ENCODE data around the gene NES.

The NES gene

DNA sequence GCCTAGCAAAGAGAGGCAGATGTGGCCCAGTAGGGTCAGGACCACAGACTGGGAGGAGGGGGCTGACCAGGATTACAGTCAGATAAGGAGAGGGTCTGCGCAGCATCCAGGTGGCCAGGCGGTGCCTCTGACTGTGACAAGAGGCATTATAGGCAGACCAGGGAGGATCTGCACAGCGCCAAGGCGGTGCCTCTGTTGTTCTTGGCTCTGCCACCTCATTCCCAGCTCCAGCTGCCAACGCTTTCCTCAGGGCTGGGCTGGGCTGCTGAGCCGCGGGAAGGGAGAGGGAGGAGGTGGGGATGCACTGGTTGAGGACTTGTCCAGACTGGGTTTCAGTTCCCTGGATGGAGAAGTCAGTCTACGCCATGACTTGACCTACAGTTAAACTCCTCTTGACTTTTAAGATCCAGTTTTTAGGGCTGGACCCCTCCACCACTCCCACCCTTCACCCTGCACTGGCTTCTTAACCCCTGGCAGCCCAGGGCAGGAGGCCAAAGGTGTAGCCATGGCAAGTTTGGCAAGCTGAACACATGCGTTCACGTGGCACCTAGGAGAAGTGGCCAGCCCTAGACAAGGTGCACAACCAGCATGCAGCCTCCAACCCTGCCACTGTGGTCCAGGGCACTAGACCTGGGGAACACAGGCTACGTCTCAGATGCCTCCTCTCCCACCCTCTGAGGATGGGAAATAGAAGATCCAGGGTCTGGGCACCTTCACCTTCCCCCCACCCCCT lies 32.7 kb upstream of the NES start:
- DNase-seq (ENCODE audit: extremely low spot score): no peak
- ChIA-PET POLR2A (interaction anchor here (1.1 to 3.1 kb wide), 3 partner anchors 16 to 20 kb away, joined by 4 to 18 read pairs (median 5); partner anchors contain the start of genes ISG20L2 and METTL25B), CTCF (interaction anchor here (1.8 to 20.6 kb wide), 3 partner anchors 16 to 50 kb away, joined by 6 to 429 read pairs (median 22); no protein-coding TSS in a partner anchor)
- no peak for TF ChIP-seq FOXK2 (IDR thresholded peaks at IDR 0.05)
- TF ChIP-seq L3MBTL2 (conservative IDR thresholded peaks at IDR 0.05): no peak
- TF ChIP-seq CTBP1 (IDR thresholded peaks at IDR 0.05; ENCODE audit: borderline replicate concordance): no peak
- TF ChIP-seq SUZ12 (IDR thresholded peaks at IDR 0.05): no peak
- no peak for TF ChIP-seq ZNF384 (IDR thresholded peaks at IDR 0.05)
- no peak for TF ChIP-seq SP1 (IDR thresholded peaks at IDR 0.05)
- no peak for TF ChIP-seq FOXA1 (IDR thresholded peaks at IDR 0.05)
- no peak for TF ChIP-seq ARNT (IDR thresholded peaks at IDR 0.05)
- TF ChIP-seq ELF4 (IDR thresholded peaks at IDR 0.05): no peak
- TF ChIP-seq BHLHE40 (IDR thresholded peaks at IDR 0.05; ENCODE audit: borderline replicate concordance): no peak
- TF ChIP-seq, protein P1, sequence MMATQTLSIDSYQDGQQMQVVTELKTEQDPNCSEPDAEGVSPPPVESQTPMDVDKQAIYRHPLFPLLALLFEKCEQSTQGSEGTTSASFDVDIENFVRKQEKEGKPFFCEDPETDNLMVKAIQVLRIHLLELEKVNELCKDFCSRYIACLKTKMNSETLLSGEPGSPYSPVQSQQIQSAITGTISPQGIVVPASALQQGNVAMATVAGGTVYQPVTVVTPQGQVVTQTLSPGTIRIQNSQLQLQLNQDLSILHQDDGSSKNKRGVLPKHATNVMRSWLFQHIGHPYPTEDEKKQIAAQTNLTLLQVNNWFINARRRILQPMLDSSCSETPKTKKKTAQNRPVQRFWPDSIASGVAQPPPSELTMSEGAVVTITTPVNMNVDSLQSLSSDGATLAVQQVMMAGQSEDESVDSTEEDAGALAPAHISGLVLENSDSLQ (IDR thresholded peaks at IDR 0.05): no peak
- TF ChIP-seq NFRKB (IDR thresholded peaks at IDR 0.05): no peak
- no peak for TF ChIP-seq LEF1 (IDR thresholded peaks at IDR 0.05; ENCODE audit: borderline replicate concordance)

DNA sequence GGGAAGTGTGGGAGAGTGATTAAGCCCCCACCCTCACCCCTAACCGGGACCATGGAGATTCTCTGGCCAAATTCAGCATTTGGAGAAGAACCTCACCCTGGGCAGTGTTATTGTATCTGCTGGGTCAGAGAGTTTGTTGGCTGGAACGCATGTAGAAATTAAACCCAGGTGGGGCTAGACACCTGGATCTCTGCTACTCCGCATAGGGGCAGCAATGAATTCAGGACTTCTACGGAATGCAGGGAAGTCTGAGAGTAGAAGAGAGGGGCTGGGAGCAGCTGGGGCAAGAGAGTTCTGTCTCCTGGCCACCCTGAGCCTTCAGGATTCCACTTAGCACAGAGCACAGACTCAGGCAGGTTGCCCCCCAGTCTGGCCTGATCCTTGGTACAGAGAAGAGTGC lies 31.8 kb upstream of the NES start:
- CTCF ChIA-PET: interaction anchor here (0.6 to 20.6 kb wide), 3 partner anchors 18 to 31 kb away, joined by 3 to 429 read pairs (median 67); partner anchors contain the start of genes ISG20L2 and METTL25B
- POLR2A ChIA-PET: interaction anchor here (1.0 to 9.5 kb wide), 3 partner anchors 18 to 48 kb away, joined by 3 to 120 read pairs (median 72); partner anchors contain the start of genes ISG20L2 and METTL25B
- no peak for TF ChIP-seq FOXK2 (IDR thresholded peaks at IDR 0.05)
- no peak for TF ChIP-seq HDGF (IDR thresholded peaks at IDR 0.05; ENCODE audit: borderline replicate concordance)
- TF ChIP-seq SP1 (IDR thresholded peaks at IDR 0.05): no peak
- no peak for TF ChIP-seq FOXA1 (IDR thresholded peaks at IDR 0.05)
- TF ChIP-seq, protein P1 (IDR thresholded peaks at IDR 0.05): no peak
- TF ChIP-seq L3MBTL2 (conservative IDR thresholded peaks at IDR 0.05): no peak
- no peak for TF ChIP-seq ELF4 (IDR thresholded peaks at IDR 0.05)
- no peak for TF ChIP-seq FOXM1 (IDR thresholded peaks at IDR 0.05; ENCODE audit: borderline replicate concordance)
- no peak for TF ChIP-seq SUZ12 (IDR thresholded peaks at IDR 0.05)
- no peak for TF ChIP-seq CTBP1 (IDR thresholded peaks at IDR 0.05; ENCODE audit: borderline replicate concordance)
- TF ChIP-seq BHLHE40 (IDR thresholded peaks at IDR 0.05; ENCODE audit: borderline replicate concordance): no peak
- no peak for TF ChIP-seq LEF1 (IDR thresholded peaks at IDR 0.05; ENCODE audit: borderline replicate concordance)
- DNase-seq (ENCODE audit: extremely low spot score): no peak

DNA sequence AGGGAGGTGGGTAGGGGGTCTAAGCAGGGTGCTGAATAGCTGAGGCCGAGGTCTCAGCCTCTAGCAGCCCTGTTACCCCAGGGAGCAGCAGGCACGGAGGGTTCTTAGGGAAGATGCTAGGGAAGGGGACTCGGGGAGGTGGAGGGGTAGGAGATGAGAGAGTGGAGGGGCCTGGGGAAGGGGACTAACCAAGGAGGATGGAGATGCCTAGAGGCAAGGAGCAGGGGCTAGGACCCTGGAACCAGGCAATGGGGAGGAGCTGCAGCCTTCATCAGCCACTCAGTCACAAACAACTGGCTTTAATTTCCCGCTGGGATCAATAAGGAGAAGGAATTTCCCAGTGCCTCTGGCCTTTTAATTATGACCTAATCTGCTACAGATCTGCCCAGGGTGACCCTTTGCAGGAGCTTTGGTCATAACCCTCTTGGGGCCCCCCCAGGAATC lies 31.0 kb upstream of the NES start:
- ChIA-PET CTCF (interaction anchor here (5.9 to 20.6 kb wide), 2 partner anchors 17 to 19 kb away, joined by 67 to 429 read pairs; partner anchors contain the start of genes ISG20L2 and METTL25B), POLR2A (interaction anchor here (1.0 to 9.5 kb wide), 3 partner anchors 18 to 47 kb away, joined by 3 to 120 read pairs (median 72); partner anchors contain the start of genes ISG20L2 and METTL25B)
- no peak for DNase-seq (ENCODE audit: extremely low spot score)
- TF ChIP-seq L3MBTL2 (conservative IDR thresholded peaks at IDR 0.05): no peak
- TF ChIP-seq FOXM1 (IDR thresholded peaks at IDR 0.05; ENCODE audit: borderline replicate concordance): no peak

DNA sequence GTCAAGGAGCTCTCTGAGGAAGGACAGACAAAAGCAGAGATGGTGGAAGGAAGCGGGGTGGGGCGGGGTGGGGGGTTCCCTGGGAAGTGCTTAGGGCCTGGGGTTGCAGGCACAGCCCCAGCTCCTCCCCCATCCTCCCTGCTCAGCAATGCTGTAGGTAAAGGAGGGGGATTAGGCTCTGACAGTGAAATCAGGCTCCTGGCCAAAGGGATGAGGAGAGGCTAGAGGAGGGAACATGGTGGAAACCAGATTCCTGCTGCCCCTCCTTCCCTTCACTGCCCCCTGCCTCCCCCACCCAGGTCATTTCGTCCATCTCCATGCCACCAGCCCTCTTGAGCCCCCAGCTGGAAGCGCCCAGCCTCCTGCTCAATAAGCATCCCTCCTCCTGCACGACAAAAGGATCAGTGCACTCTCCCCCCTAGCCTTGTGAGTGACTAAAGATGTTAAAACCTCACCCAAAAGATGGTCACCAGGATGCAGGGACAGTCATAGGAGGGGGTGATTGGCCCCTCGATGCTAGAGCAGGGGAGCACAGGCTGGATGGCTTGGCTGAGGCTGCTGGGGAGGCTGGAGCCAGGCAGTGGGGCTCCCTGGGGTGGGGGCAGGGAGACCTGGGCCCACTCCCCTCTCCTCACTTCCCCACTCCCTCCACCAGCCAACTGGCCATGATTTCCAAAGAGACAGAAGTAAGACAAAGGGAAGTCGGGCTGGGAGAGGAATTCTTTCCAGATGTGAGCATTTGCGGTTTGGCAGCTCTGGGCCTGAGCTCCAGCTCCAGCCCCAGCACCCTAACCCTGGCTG lies 30.4 kb upstream of the NES start:
- no peak for TF ChIP-seq FOXK2 (IDR thresholded peaks at IDR 0.05)
- TF ChIP-seq L3MBTL2 (conservative IDR thresholded peaks at IDR 0.05): no peak
- no peak for TF ChIP-seq ZNF384 (IDR thresholded peaks at IDR 0.05)
- no peak for TF ChIP-seq ARNT (IDR thresholded peaks at IDR 0.05)
- TF ChIP-seq FOXA1 (IDR thresholded peaks at IDR 0.05): no peak
- TF ChIP-seq SP1 (IDR thresholded peaks at IDR 0.05): no peak
- CTCF ChIA-PET: interaction anchor here (0.6 to 20.6 kb wide), 7 partner anchors 11 to 176 kb away, joined by 3 to 429 read pairs (median 3); partner anchors contain the start of genes ISG20L2, METTL25B and NTRK1
- POLR2A ChIA-PET: interaction anchor here (1.9 to 9.5 kb wide), 3 partner anchors 18 to 46 kb away, joined by 4 to 120 read pairs (median 72); partner anchors contain the start of genes ISG20L2 and METTL25B
- no peak for DNase-seq (ENCODE audit: extremely low spot score)

DNA sequence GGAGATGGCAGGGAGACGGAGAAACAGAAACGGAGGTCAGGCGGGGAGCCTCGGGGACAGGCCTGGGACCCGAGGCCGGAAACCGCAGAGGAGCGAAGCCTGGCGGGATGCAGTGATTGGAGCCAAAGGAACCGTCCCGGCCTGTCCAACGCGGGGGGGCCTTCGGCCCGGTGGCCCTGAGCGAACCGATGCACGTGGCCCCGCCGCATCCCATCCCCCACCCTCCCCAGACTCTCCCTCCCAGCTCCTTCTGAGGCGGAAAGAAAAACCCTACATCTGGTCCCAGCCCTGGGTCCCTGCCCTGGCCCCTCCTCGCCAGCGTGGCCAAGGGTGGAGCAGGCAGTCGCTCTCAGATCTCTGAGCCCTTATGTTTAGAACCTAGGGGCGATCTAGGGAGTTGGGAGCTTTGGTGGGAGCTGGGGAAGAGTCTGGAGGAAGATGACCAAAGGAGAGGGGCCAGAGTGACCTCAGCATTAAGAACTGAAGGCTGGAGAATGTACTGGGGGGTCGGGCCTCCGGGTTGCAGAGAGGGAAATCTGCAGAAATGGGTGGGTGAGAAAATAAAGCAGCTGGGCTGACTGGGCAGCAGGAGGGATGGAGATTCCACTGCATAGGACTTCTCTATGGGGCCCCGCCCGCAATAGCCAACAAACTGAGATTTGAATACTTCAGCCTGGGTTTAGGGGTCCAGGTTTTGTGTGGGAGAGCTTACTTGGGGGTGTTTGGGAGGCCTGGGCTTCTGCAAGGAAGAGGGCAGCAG lies 29.6 kb upstream of the NES start:
- POLR2A ChIA-PET: interaction anchor here (0.6 to 9.5 kb wide), 9 partner anchors 17 to 107 kb away, joined by 3 to 120 read pairs (median 4); partner anchors contain the start of genes ISG20L2, METTL25B, MRPL24 and NES
- DNase-seq (ENCODE audit: extremely low spot score): no peak
- TF ChIP-seq FOXM1 (IDR thresholded peaks at IDR 0.05; ENCODE audit: borderline replicate concordance) (no peak), ARNT (IDR thresholded peaks at IDR 0.05) (no peak), CTBP1 (IDR thresholded peaks at IDR 0.05; ENCODE audit: borderline replicate concordance) (no peak), L3MBTL2 (conservative IDR thresholded peaks at IDR 0.05) (no peak), TARDBP (IDR thresholded peaks at IDR 0.05) (no peak), BHLHE40 (IDR thresholded peaks at IDR 0.05; ENCODE audit: borderline replicate concordance) (no peak), FOXK2 (IDR thresholded peaks at IDR 0.05) (no peak), HDGF (IDR thresholded peaks at IDR 0.05; ENCODE audit: borderline replicate concordance) (no peak), SP1 (IDR thresholded peaks at IDR 0.05) (no peak)
- CTCF ChIA-PET: interaction anchor here (0.6 to 20.6 kb wide), 14 partner anchors 9 to 177 kb away, joined by 3 to 429 read pairs (median 5); partner anchors contain the start of genes ISG20L2, METTL25B and NTRK1

Data from HEK293T (cell line).